HFFc6 (cell line): Measurements from ENCODE around the gene RLN3. TPM values are rescaled to one million over a fixed set of nuclear protein-coding genes. Genes with fewer than 3 reads are reported as not detected.

Experiments used
- DNase-seq: peaks from one replicate; pipeline ENCODE4 v3.0.0-alpha.2; 2018
- H3K27ac Mint-ChIP-seq: 2 replicates; pipeline ENCODE4 v1.8.0; 2020; ENCODE audit warnings: mild to moderate bottlenecking, mixed read lengths
- H3K27me3 Mint-ChIP-seq: 2 replicates; pipeline ENCODE4 v1.8.0; 2021; ENCODE audit warnings: mild to moderate bottlenecking, moderate library complexity, mixed read lengths; ENCODE audit not compliant: insufficient read depth
- H3K36me3 Mint-ChIP-seq: 2 replicates; pipeline ENCODE4 v1.8.0; 2021; ENCODE audit warnings: low read depth, mixed read lengths
- H3K4me1 Mint-ChIP-seq: 2 replicates; pipeline ENCODE4 v1.8.0; 2020; ENCODE audit warnings: low read depth, mixed read lengths
- H3K4me3 Mint-ChIP-seq: 2 replicates; pipeline ENCODE4 v1.8.0; 2020; ENCODE audit warnings: mild to moderate bottlenecking, moderate library complexity, mixed read lengths
- H3K9me3 Mint-ChIP-seq: 2 replicates; pipeline ENCODE4 v1.8.0; 2020; ENCODE audit warnings: mild to moderate bottlenecking, mixed read lengths
- CTCF ChIP-seq: fragments of 200-600 bp; sonication (generic); IDR thresholded peaks from 2 replicates; pipeline ENCODE4 v1.5.0; 2021; ENCODE audit warnings: antibody characterized with exemption, mild to moderate bottlenecking
- total RNA-seq, 6 experiments: library from RNA; stranded (reverse); fragmentation: NEBNext Ultra II Directional; extraction: Animal tissue kit (Norgen Biotek cat#: 25700); gene quantifications; 2 replicates in 1 of 6; 3 replicates in 5 of 6; pipeline ENCODE4 v1.2.3, GENCODE V29; 2021

Gene RLN3
- total RNA-seq, 6 experiments from 2014 or later = not detected

GRCh38 chr19:13984186-13984585, 43.8 kb upstream of the RLN3 start:
- DNase-seq = no peak
- Mint-ChIP-seq H3K4me3 (no peak overlapping the region), H3K27me3 (no peaks in the 10 kb centered on the region), H3K27ac (no peak overlapping the region), H3K36me3 (no peaks in the 10 kb centered on the region), H3K9me3 (no peaks in the 10 kb centered on the region), H3K4me1 (peaks cover 20% of the 10 kb centered on the region)
- no peak for TF ChIP-seq CTCF

- DNase-seq = no peak
- H3K36me3 Mint-ChIP-seq = no peaks in the 10 kb centered on the region
- no peak overlapping the region for H3K4me3 Mint-ChIP-seq
- H3K4me1 Mint-ChIP-seq = peaks cover 20% of the 10 kb centered on the region
- no peaks in the 10 kb centered on the region for H3K9me3 Mint-ChIP-seq
- peak overlapping the region; percentile 73 for H3K27ac Mint-ChIP-seq
- no peak for TF ChIP-seq CTCF
- no peaks in the 10 kb centered on the region for H3K27me3 Mint-ChIP-seq
Observed at GRCh38 chr19:13984875-13985741, 42.8 kb upstream of the RLN3 start.

- H3K4me3 Mint-ChIP-seq = no peak overlapping the region
Observed at GRCh38 chr19:13985771-13986347, 42.1 kb upstream of the RLN3 start.

GRCh38 chr19:13986348-13986904, 41.5 kb upstream of the RLN3 start:
- Mint-ChIP-seq H3K36me3 (no peaks in the 10 kb centered on the region), H3K27me3 (peaks cover 1% of the 10 kb centered on the region; the same call in 1 of the 2 replicates), H3K9me3 (no peaks in the 10 kb centered on the region), H3K4me3 (no peak overlapping the region), H3K27ac (peak overlapping the region; percentile 86), H3K4me1 (peaks cover 20% of the 10 kb centered on the region)
- no peak for TF ChIP-seq CTCF
- DNase-seq = peak; percentile 81

More at GRCh38 chr19:13985771-13986347, 42.1 kb upstream of the RLN3 start:
- peaks cover 1% of the 10 kb centered on the region; the same call in 1 of the 2 replicates for H3K27me3 Mint-ChIP-seq
- H3K36me3 Mint-ChIP-seq = no peaks in the 10 kb centered on the region
- H3K4me1 Mint-ChIP-seq = peaks cover 20% of the 10 kb centered on the region
- no peak for TF ChIP-seq CTCF
- peak overlapping the region; percentile 73 for H3K27ac Mint-ChIP-seq
- DNase-seq = no peak
- no peaks in the 10 kb centered on the region for H3K9me3 Mint-ChIP-seq

GRCh38 chr19:13987101-13987890, 40.7 kb upstream of the RLN3 start:
- H3K4me3 Mint-ChIP-seq = no peak overlapping the region
- no peak for TF ChIP-seq CTCF
- peaks cover 20% of the 10 kb centered on the region for H3K4me1 Mint-ChIP-seq
- H3K36me3 Mint-ChIP-seq = no peaks in the 10 kb centered on the region
- peaks cover 1% of the 10 kb centered on the region for H3K27me3 Mint-ChIP-seq
- H3K27ac Mint-ChIP-seq = peak overlapping the region; percentile 86
- no peaks in the 10 kb centered on the region for H3K9me3 Mint-ChIP-seq
- DNase-seq = no peak
